Lower lobe of right lung (tissue), 2 donors: Measurements from ENCODE around the gene MYO1H. TPM values are rescaled to one million over a fixed set of nuclear protein-coding genes. Genes with fewer than 3 reads are reported as not detected.

ENCODE experiments used
- ATAC-seq, 2 donors: fragments of 200-7000 bp; cut with Tn5 transposase; one replicate each; pipeline ENCODE4 v1.9.1; 2020 to 2022; ENCODE audit warnings: mild to moderate bottlenecking in 2 of 2, moderate library complexity in 2 of 2
- DNase-seq: peaks from one replicate; pipeline ENCODE4 v3.0.0-alpha.2; 2020
- H3K27ac ChIP-seq: fragments of 200-600 bp; one replicate; pipeline ENCODE4 v1.8.0; 2022
- H3K27me3 ChIP-seq: fragments of 200-600 bp; one replicate; pipeline ENCODE4 v1.8.0; 2022; ENCODE audit warnings: low read depth
- H3K36me3 ChIP-seq: fragments of 200-600 bp; one replicate; pipeline ENCODE4 v1.8.0; 2022; ENCODE audit warnings: mild to moderate bottlenecking
- H3K4me1 ChIP-seq: fragments of 200-600 bp; one replicate; pipeline ENCODE4 v1.8.0; 2022
- H3K4me3 ChIP-seq: fragments of 200-600 bp; one replicate; pipeline ENCODE4 v1.8.0; 2022; ENCODE audit warnings: mild to moderate bottlenecking
- H3K9me3 ChIP-seq: fragments of 200-600 bp; one replicate; pipeline ENCODE4 v1.8.0; 2022
- CTCF ChIP-seq: fragments of 200-600 bp; IDR thresholded peaks from one replicate; pipeline ENCODE4 v1.8.0; 2022; ENCODE audit warnings: antibody characterized with exemption, mild to moderate bottlenecking
- intact Hi-C: fragments of 100-400 bp; cut with DNase I; formaldehyde crosslinking; loops from one replicate; pipeline ENCODE4 v1.11.0; 2022
- total RNA-seq: library from RNA; stranded (reverse); fragmentation: NEBNext Ultra II Directional; extraction: Animal tissue kit (Norgen Biotek cat#: 25700); gene quantifications from one replicate; pipeline ENCODE4 v1.2.1, GENCODE V29; 2021
- donor health status: DM: no; HTN: yes; CAD: no; lungs with severe emphysema.

Gene MYO1H
- total RNA-seq, 1 donor from 2014 or later: 0.30 TPM

GRCh38 chr12:109445191-109445609 lies 97.5 kb downstream of the MYO1H start:
- no peak for TF ChIP-seq CTCF
- no peaks in the 10 kb centered on the region for H3K4me1 ChIP-seq
- peak overlapping the region; percentile 51 for H3K27ac ChIP-seq
- DNase-seq (no peak), ATAC-seq (no peak)
- peaks cover 53% of the 10 kb centered on the region for H3K36me3 ChIP-seq
- intact Hi-C loops: no loop called here
- no peaks in the 10 kb centered on the region for H3K9me3 ChIP-seq
- no peak overlapping the region for H3K4me3 ChIP-seq
- H3K27me3 ChIP-seq: no peaks in the 10 kb centered on the region

- intact Hi-C loops: no loop called here
- H3K36me3 ChIP-seq: peaks cover 70% of the 10 kb centered on the region
These were observed 99.2 kb downstream of the MYO1H start for GRCh38 chr12:109446869-109447268.

GRCh38 chr12:109447482-109447881 lies 99.8 kb downstream of the MYO1H start:
- no peak overlapping the region for H3K27ac ChIP-seq
- intact Hi-C loops: no loop called here
- no peaks in the 10 kb centered on the region for H3K27me3 ChIP-seq
- no peak for TF ChIP-seq CTCF
- H3K4me3 ChIP-seq: no peak overlapping the region
- no peak for DNase-seq
- H3K4me1 ChIP-seq: peaks cover 10% of the 10 kb centered on the region
- H3K9me3 ChIP-seq: no peaks in the 10 kb centered on the region
- no peak for ATAC-seq
- H3K36me3 ChIP-seq: peaks cover 76% of the 10 kb centered on the region

More at GRCh38 chr12:109446869-109447268, 99.2 kb downstream of the MYO1H start:
- DNase-seq (no peak), ATAC-seq (no peak)
- Histone ChIP-seq H3K4me3 (no peak overlapping the region), H3K4me1 (peaks cover 4% of the 10 kb centered on the region), H3K27ac (no peak overlapping the region), H3K9me3 (no peaks in the 10 kb centered on the region), H3K27me3 (no peaks in the 10 kb centered on the region)
- TF ChIP-seq CTCF: no peak

- H3K4me1 ChIP-seq: peaks cover 12% of the 10 kb centered on the region
- peaks cover 84% of the 10 kb centered on the region for H3K36me3 ChIP-seq
- no peak for TF ChIP-seq CTCF
- no peak for DNase-seq
- no peak for ATAC-seq
- H3K9me3 ChIP-seq: no peaks in the 10 kb centered on the region
- H3K4me3 ChIP-seq: no peak overlapping the region
- H3K27me3 ChIP-seq: no peaks in the 10 kb centered on the region
- H3K27ac ChIP-seq: no peak overlapping the region
- intact Hi-C loops: no loop called here
These were observed 100.6 kb downstream of the MYO1H start for GRCh38 chr12:109448272-109448671.

GRCh38 chr12:109448707-109449390 lies 101.1 kb downstream of the MYO1H start:
- Histone ChIP-seq H3K27me3 (no peaks in the 10 kb centered on the region), H3K9me3 (no peaks in the 10 kb centered on the region), H3K4me1 (peaks cover 12% of the 10 kb centered on the region), H3K27ac (no peak overlapping the region), H3K36me3 (peaks cover 89% of the 10 kb centered on the region), H3K4me3 (no peak overlapping the region)
- intact Hi-C loops: no loop called here
- no peak for ATAC-seq
- TF ChIP-seq CTCF: no peak
- no peak for DNase-seq
